Endodermal cell (in vitro differentiated cells): ENCODE measurements around the gene PARP3. TPM values are rescaled to one million over a fixed set of nuclear protein-coding genes. Genes with fewer than 3 reads are reported as not detected.

Source experiments
- DNase-seq: peaks from one replicate; pipeline ENCODE4 v3.0.0-alpha.2; 2017
- H3K27ac ChIP-seq: 2 replicates; pipeline ENCODE4 v1.5.1; 2013; ENCODE audit warnings: mild to moderate bottlenecking, low read depth, low read length, moderate library complexity
- H3K27me3 ChIP-seq: 2 replicates; pipeline ENCODE4 v1.6.1; 2013; ENCODE audit warnings: mild to moderate bottlenecking, low read length, moderate library complexity; ENCODE audit not compliant: insufficient read depth, control insufficient read depth, poor library complexity, severe bottlenecking
- H3K36me3 ChIP-seq: 2 replicates; pipeline ENCODE4 v1.7.0; 2013; ENCODE audit warnings: mild to moderate bottlenecking, low read length, moderate library complexity; ENCODE audit not compliant: control insufficient read depth, insufficient read depth
- H3K4me1 ChIP-seq: one replicate; pipeline ENCODE4 v1.7.0; 2013; ENCODE audit warnings: low read length; ENCODE audit not compliant: control insufficient read depth, insufficient read depth
- H3K4me3 ChIP-seq: 2 replicates; pipeline ENCODE4 v1.5.1; 2013; ENCODE audit warnings: mild to moderate bottlenecking, low read length, moderate library complexity
- H3K9ac ChIP-seq: 2 replicates; pipeline ENCODE4 v1.6.1; 2013; ENCODE audit warnings: mild to moderate bottlenecking, low read length, moderate library complexity; ENCODE audit not compliant: poor library complexity, severe bottlenecking; ENCODE audit errors: extremely low read depth
- H3K9me3 ChIP-seq: 2 replicates; pipeline ENCODE4 v1.6.1; 2013; ENCODE audit warnings: mild to moderate bottlenecking, low read length, moderate library complexity; ENCODE audit not compliant: control insufficient read depth
- H3K27ac Mint-ChIP-seq: 2 replicates; pipeline ENCODE4 v1.8.0; 2020; ENCODE audit warnings: mixed read lengths
- H3K27me3 Mint-ChIP-seq: 2 replicates; pipeline ENCODE4 v1.8.0; 2021; ENCODE audit warnings: mild to moderate bottlenecking, mixed read lengths; ENCODE audit not compliant: insufficient read depth
- H3K36me3 Mint-ChIP-seq: 2 replicates; pipeline ENCODE4 v1.8.0; 2020; ENCODE audit warnings: low read depth, mixed read lengths
- H3K4me1 Mint-ChIP-seq: 2 replicates; pipeline ENCODE4 v1.8.0; 2020; ENCODE audit warnings: mixed read lengths
- H3K4me3 Mint-ChIP-seq: 2 replicates; pipeline ENCODE4 v1.8.0; 2020; ENCODE audit warnings: mild to moderate bottlenecking, moderate library complexity, mixed read lengths
- H3K9me3 Mint-ChIP-seq: 2 replicates; pipeline ENCODE4 v1.8.0; 2020; ENCODE audit warnings: mild to moderate bottlenecking, mixed read lengths
- WGBS, 2 experiments: methylation state at CpG; one replicate each; pipeline versions ENCODE4 v1.1.5 to v1.1.7; 2013; ENCODE audit warnings: missing lambda C conversion rate in 2 of 2, mixed read lengths in 1 of 2; ENCODE audit not compliant: insufficient coverage in 1 of 2, insufficient read length in 1 of 2; 5-methylcytosine and 5-hydroxymethylcytosine counted together
- total RNA-seq, 2 donors: library from RNA; stranded (reverse); fragmentation: NEBNext Ultra II Directional in 1 of 2; extraction: Animal tissue kit (Norgen Biotek cat#: 25700) in 1 of 2; gene quantifications; 2 replicates in 1 of 2; 3 replicates in 1 of 2; pipeline ENCODE4 v1.2.1, GENCODE V29; 2021
- TF ChIP-seq, protein P1 (sequence below): fragments of 200-600 bp; sonication (generic); conservative IDR thresholded peaks from 2 replicates; pipeline ENCODE4 v1.5.0; 2021; ENCODE audit warnings: antibody characterized with exemption, mild to moderate bottlenecking

Gene PARP3
- total RNA-seq, 2 donors from 2014 or later, result 4.5 to 5.7 TPM

DNA sequence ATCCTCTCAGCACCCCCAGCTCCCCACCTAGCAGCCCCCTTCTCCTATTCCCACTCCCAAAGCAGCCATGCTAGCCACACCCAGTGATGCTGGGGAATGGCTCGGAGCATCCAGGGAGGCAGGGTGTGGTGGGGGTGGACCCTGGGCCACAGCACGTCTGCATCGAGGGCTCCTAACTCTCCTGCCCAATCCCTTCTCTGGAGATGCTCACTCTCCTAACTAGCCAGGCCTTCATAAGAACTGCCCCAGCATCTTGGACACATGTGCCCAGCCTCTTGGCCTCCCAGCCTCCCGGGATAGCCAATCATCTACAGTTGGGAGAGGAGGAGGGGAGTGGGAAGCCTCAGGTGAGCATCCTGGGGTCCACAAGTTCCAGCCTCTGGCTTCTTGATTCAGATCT lies 22.4 kb downstream of the PARP3 start:
- TF ChIP-seq, protein P1, sequence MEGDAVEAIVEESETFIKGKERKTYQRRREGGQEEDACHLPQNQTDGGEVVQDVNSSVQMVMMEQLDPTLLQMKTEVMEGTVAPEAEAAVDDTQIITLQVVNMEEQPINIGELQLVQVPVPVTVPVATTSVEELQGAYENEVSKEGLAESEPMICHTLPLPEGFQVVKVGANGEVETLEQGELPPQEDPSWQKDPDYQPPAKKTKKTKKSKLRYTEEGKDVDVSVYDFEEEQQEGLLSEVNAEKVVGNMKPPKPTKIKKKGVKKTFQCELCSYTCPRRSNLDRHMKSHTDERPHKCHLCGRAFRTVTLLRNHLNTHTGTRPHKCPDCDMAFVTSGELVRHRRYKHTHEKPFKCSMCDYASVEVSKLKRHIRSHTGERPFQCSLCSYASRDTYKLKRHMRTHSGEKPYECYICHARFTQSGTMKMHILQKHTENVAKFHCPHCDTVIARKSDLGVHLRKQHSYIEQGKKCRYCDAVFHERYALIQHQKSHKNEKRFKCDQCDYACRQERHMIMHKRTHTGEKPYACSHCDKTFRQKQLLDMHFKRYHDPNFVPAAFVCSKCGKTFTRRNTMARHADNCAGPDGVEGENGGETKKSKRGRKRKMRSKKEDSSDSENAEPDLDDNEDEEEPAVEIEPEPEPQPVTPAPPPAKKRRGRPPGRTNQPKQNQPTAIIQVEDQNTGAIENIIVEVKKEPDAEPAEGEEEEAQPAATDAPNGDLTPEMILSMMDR, result no peak
- Histone ChIP-seq H3K4me1 (peaks cover 21% of the 10 kb centered on the region), H3K27me3 (no peaks in the 10 kb centered on the region), H3K9me3 (no peaks in the 10 kb centered on the region), H3K4me3 (peak overlapping the region; percentile 88), H3K9ac (no peak overlapping the region), H3K36me3 (peaks cover 32% of the 10 kb centered on the region), H3K27ac (peak overlapping the region; percentile 53)
- Mint-ChIP-seq H3K36me3 (peaks cover 3% of the 10 kb centered on the region), H3K4me3 (no peak overlapping the region), H3K27ac (no peak overlapping the region), H3K27me3 (no peaks in the 10 kb centered on the region), H3K9me3 (no peaks in the 10 kb centered on the region), H3K4me1 (peaks cover 37% of the 10 kb centered on the region)
- DNase-seq, result peak; percentile 41
- 65 to 83% methylated on average over 2 to 4 of the region's 4 CpGs for WGBS, 2 experiments

DNA sequence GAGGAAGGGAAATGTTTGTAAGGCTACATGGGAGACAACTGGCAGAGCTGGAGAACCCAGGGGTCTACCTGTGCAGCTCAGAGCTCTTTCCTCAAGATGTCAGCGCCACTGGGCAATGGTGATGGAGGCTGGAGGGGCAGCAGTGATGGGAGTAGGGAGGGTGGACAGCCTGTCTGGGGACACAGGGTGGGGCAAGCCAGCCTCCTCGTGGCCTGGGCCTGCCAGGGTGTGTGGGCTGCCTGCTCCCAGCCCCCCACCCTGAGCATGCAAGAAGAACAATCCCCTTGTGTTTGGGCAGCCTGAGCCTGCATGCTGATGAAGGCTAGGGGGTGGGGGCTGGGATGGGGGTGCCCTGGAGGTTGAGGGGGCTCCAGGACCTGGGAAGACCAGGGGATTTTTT lies 23.9 kb downstream of the PARP3 start:
- peak overlapping the region; percentile 88 for H3K4me3 ChIP-seq

DNA sequence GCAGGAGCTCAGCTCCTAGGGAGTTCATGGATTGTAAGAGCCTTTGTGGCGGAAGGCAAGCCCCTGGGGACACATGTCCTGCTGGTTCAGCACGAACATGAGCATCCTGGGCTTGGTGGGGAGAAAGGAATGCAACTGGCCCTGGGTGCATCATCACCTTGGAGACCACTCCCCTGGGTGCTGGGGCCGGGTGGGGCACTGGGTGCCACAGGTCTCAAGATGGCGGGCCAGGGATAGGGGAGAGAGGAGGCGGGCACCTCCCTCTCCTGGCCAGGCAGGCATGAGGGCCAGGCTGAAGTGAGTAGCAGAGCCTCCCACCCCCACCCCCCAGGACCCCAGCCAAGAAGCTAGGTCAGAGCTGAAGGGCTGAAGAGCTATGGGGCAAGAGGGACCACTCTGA lies 24.3 kb downstream of the PARP3 start:
- Histone ChIP-seq H3K27ac (peak overlapping the region; percentile 91), H3K9ac (peak overlapping the region; percentile 75), H3K36me3 (peaks cover 13% of the 10 kb centered on the region), H3K4me3 (peak overlapping the region; percentile 88), H3K4me1 (peaks cover 32% of the 10 kb centered on the region), H3K27me3 (no peaks in the 10 kb centered on the region), H3K9me3 (no peaks in the 10 kb centered on the region)
- TF ChIP-seq, protein P1, result no peak
- WGBS, 2 experiments, result 88 to 100% methylated on average over 1 to 4 of the region's 5 CpGs
- Mint-ChIP-seq H3K4me3 (peak overlapping the region; percentile 79), H3K4me1 (peaks cover 51% of the 10 kb centered on the region), H3K36me3 (peaks cover 3% of the 10 kb centered on the region), H3K9me3 (no peaks in the 10 kb centered on the region), H3K27ac (peak overlapping the region; percentile 82), H3K27me3 (no peaks in the 10 kb centered on the region)
- no peak for DNase-seq

More for the DNA sequence above, 23.9 kb downstream of the PARP3 start:
- Histone ChIP-seq H3K27ac (no peak overlapping the region), H3K9ac (no peak overlapping the region), H3K4me1 (peaks cover 28% of the 10 kb centered on the region), H3K27me3 (no peaks in the 10 kb centered on the region), H3K36me3 (peaks cover 17% of the 10 kb centered on the region), H3K9me3 (no peaks in the 10 kb centered on the region)
- peaks cover 2% of the 10 kb centered on the region for H3K36me3 Mint-ChIP-seq
- DNase-seq, result no peak
- H3K4me1 Mint-ChIP-seq, result peaks cover 50% of the 10 kb centered on the region
- no peaks in the 10 kb centered on the region for H3K9me3 Mint-ChIP-seq
- H3K4me3 Mint-ChIP-seq, result peak overlapping the region; percentile 79
- no peaks in the 10 kb centered on the region for H3K27me3 Mint-ChIP-seq
- WGBS, 2 experiments, result 40 to 88% methylated on average over 1 to 2 of the region's 2 CpGs
- TF ChIP-seq, protein P1, result no peak
- no peak overlapping the region for H3K27ac Mint-ChIP-seq
